ENCODE measurements around the gene ZNF385B.

- no peak for TF ChIP-seq CTCF (IDR thresholded peaks at IDR 0.05)
- TF ChIP-seq POLR2A (IDR thresholded peaks at IDR 0.05), result no peak
Observed at GRCh38 chr2:179447421-179447820, 414.0 kb downstream of the ZNF385B start.

Data from heart left ventricle (tissue), 13 donors.